Heart left ventricle (tissue), 16 donors: ENCODE results near the gene F5. TPM values are rescaled to one million over a fixed set of nuclear protein-coding genes. Genes with fewer than 3 reads are reported as not detected.

Experiments
- ATAC-seq, 4 donors: fragments of 200-7000 bp; cut with Tn5 transposase; one replicate each; pipeline ENCODE4 v1.9.1; 2020 to 2022; ENCODE audit warnings: moderate library complexity in 4 of 4, mild to moderate bottlenecking in 3 of 4, moderate number of reproducible peaks in 1 of 4
- DNase-seq, 5 donors: peaks; one replicate each; pipeline ENCODE4 v3.0.0-alpha.2; 2020
- H3K27ac ChIP-seq, 12 donors: fragments of 200-600 bp; sonication (generic) in 4 of 12; one replicate each; pipeline versions ENCODE4 v1.5.0 to v1.8.0; 2016 to 2022; ENCODE audit warnings: mild to moderate bottlenecking in 2 of 12
- H3K27me3 ChIP-seq, 9 donors: fragments of 200-600 bp; sonication (generic) in 2 of 9; one replicate each; pipeline versions ENCODE4 v1.5.1 to v1.8.0; 2016 to 2022; ENCODE audit warnings: mild to moderate bottlenecking in 3 of 9
- H3K36me3 ChIP-seq, 9 donors: fragments of 200-600 bp; sonication (generic) in 2 of 9; one replicate each; pipeline versions ENCODE4 v1.5.0 to v1.8.0; 2018 to 2022; ENCODE audit warnings: mild to moderate bottlenecking in 2 of 9
- H3K4me1 ChIP-seq, 12 donors: fragments of 200-600 bp; sonication (generic) in 4 of 12; one replicate each; pipeline versions ENCODE4 v1.5.0 to v1.8.0; 2016 to 2022; ENCODE audit warnings: mild to moderate bottlenecking in 3 of 12
- H3K4me3 ChIP-seq, 12 donors: fragments of 200-600 bp; sonication (generic) in 4 of 12; one replicate each; pipeline versions ENCODE4 v1.5.0 to v1.8.0; 2017 to 2022; ENCODE audit warnings: mild to moderate bottlenecking in 9 of 12, moderate library complexity in 4 of 12
- H3K9me3 ChIP-seq, 12 donors: fragments of 200-600 bp; sonication (generic) in 4 of 12; one replicate each; pipeline versions ENCODE4 v1.5.0 to v1.8.0; 2016 to 2022; ENCODE audit warnings: mild to moderate bottlenecking in 1 of 12
- POLR2A ChIP-seq, 2 donors: fragments of 450-650 bp; IDR thresholded peaks; one replicate each; pipeline ENCODE4 v1.6.1; 2017; ENCODE audit warnings: antibody characterized with exemption in 2 of 2, mild to moderate bottlenecking in 2 of 2, moderate library complexity in 2 of 2
- WGBS, 4 donors: extraction: QIAGEN DNeasy Blood & Tissue Kit in 2 of 4; methylation state at CpG; one replicate each; pipeline versions ENCODE4 v1.1.5 to v1.1.7; 2013 to 2018; 5-methylcytosine and 5-hydroxymethylcytosine counted together
- intact Hi-C, 10 donors: fragments of 100-400 bp; cut with DNase I; formaldehyde crosslinking; loops; one replicate each; pipeline versions ENCODE4 v1.11.1 to v1.14.2; 2022
- polyA plus RNA-seq, 2 donors: library from polyadenylated mRNA; stranded (reverse); fragments of 200-250 nt; gene quantifications; one replicate each; pipeline ENCODE4 v1.2.3, GENCODE V29; 2013
- total RNA-seq, 9 donors: library from RNA; depleted of rRNA in 2 of 9; stranded (reverse); fragments of >200 nt in 2 of 9; fragmentation: NEBNext Ultra II Directional in 3 of 9; extraction: Animal tissue kit (Norgen Biotek cat#: 25700) in 3 of 9; gene quantifications; one replicate each; pipeline versions ENCODE4 v1.1.0 to v1.2.4, GENCODE V29; 2016 to 2023
- TF ChIP-seq, protein P1 (sequence below), 12 donors: fragments of 200-600 bp; sonication (generic) in 4 of 12; IDR thresholded peaks; one replicate each; pipeline versions ENCODE4 v1.5.0 to v1.8.0; 2018 to 2022; ENCODE audit warnings: antibody characterized with exemption in 12 of 12, mild to moderate bottlenecking in 5 of 12
- donor health status: ischemic (EF 13 %, LVEDD 7.1; RV severe dilation, severe dysfunction).
- donor health status: healthy with polysubstance abuse.
- donor health status: DM: no; HTN: yes; CAD: no.
- donor health status: DM: no; HTN: no; CAD: no.
- donor health status: ischemic (EF 25% LVEDD 6.9; RV normal size, moderate dysfunction).
- donor health status: ischemic (EF 25% LVEDD 5.7; RV mildly dilated, moderate dysfunction).
- donor health status: healthy.
- donor health status: DM: yes; HTN: yes; CAD: no.
- donor health status: ischemic (EF 35%, LVEDD 5.7; RV mildly dilated, moderate dysfunction).
- donor health status: nonischemic (EF 11% LVEDD 7.7; RV severe dilation, severe dysfunction).
- donor health status: DM: yes; HTN: yes; CAD: no.
- donor health status: PGD.
- donor health status: ischemic (EF 29% LVEDD 5.4; RV normal size, mild dysfunction).
- donor health status: nonischemic (EF 23%, LVEDD 6.1; RV moderate dilation, normal function).

F5 gene
- total and polyA plus RNA-seq, 11 donors: 0.93 to 43.3 (median 18.0) TPM

DNA sequence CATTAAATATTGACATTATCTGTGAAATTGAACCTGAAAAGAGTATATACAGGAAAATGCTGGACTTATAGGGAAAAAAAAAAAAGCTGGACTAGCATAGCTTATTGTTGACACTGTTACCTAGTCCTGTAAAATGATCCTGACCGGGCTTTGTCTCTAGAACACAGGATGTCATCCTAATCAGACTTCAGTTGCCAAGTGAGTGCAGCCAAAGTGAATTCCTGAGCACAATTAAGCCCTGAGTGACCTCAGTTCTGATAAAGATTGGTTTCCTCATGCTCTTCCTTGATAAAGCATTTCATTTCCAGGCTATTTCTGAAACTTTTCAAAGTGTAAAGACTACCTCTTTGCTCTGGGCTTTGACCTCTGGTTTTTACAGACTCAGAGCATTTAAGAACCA is 23.8 kb upstream of the F5 start:
- Histone ChIP-seq H3K9me3 (no peaks in the 10 kb centered on the region), H3K36me3 (no peaks in the 10 kb centered on the region), H3K4me1 (peaks cover 0 to 19% (median 5%) of the 10 kb centered on the region in 12 donors), H3K27me3 (peaks cover 0 to 6% (median 0%) of the 10 kb centered on the region in 9 donors), H3K4me3 (no peak overlapping the region), H3K27ac (peak overlapping the region in 2 of 12 donors; percentile 27 to 37)
- TF ChIP-seq, protein P1, sequence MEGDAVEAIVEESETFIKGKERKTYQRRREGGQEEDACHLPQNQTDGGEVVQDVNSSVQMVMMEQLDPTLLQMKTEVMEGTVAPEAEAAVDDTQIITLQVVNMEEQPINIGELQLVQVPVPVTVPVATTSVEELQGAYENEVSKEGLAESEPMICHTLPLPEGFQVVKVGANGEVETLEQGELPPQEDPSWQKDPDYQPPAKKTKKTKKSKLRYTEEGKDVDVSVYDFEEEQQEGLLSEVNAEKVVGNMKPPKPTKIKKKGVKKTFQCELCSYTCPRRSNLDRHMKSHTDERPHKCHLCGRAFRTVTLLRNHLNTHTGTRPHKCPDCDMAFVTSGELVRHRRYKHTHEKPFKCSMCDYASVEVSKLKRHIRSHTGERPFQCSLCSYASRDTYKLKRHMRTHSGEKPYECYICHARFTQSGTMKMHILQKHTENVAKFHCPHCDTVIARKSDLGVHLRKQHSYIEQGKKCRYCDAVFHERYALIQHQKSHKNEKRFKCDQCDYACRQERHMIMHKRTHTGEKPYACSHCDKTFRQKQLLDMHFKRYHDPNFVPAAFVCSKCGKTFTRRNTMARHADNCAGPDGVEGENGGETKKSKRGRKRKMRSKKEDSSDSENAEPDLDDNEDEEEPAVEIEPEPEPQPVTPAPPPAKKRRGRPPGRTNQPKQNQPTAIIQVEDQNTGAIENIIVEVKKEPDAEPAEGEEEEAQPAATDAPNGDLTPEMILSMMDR (IDR thresholded peaks at IDR 0.05): no peak
- TF ChIP-seq POLR2A (IDR thresholded peaks at IDR 0.05): no peak
- DNase-seq (peak in 1 of 5 donors; percentile 28), ATAC-seq (peak; percentile 69 to 95 (median 88))
- WGBS, 4 donors: 6 to 15% (median 8%) methylated on average over 1 of the region's 1 CpG
- intact Hi-C loops: no loop called here

DNA sequence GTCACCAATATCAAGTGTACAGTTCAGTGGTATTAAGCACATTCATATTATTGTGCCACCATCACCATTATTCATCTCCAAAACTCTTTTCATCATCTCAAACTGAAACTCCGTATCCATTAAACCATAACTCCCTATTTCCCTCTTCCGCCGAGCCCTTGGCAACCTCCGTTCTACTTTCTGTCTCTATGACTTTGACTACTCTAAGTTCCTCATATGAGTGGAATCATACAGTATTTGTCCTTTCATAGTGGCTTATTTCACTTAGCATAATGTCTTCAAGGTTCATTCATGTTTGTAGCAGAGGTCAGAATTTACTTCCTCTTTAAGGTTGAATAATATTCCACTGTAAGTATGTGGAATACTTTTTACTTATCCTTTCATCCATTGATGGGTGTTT is 21.9 kb upstream of the F5 start:
- no peak for DNase-seq
- 94 to 99% (median 95%) methylated on average over 4 of the region's 4 CpGs for WGBS, 4 donors

DNA sequence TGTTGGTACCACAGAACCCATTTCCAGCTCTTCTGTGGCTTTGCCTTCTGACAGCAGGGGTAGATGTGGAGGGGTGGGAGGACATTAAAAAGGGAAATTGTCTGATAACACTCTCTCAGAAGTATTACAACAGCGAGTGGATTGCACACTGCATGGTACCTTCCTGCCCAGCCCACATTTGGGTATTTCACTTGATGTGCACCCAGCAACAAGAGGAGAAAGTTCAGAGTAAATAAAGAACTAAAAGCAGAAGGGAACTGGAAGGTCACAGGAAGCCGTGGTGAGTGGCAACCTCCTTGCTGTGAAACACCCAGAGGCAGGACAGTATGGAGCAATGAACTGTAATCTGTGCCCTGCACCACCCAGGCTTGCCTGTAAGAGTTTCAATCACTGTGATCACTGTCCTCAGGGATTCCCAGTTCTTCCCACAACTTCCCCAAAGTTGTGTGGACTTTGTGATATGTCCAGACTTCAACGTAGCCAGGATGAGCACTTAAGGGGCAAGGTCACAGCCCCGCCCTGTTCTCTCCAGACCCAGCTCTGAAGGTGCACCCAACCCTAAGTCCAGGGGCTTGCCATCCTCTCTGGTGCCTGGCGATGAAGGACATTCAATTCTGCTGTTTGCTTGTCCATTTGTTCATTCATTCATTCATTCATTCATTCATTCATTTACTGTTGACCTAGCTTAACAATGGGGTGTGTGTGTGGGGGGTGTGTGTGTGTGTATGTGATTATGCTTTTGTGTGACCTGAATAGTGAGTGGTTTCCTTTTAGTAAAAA is 18.7 kb upstream of the F5 start:
- DNase-seq (peak in 3 of 5 donors; percentile 19 to 34 (median 29)), ATAC-seq (peak; percentile 42 to 88 (median 53))
- Histone ChIP-seq H3K27ac (peak overlapping the region in 1 of 12 donors; percentile 54), H3K4me1 (peaks cover 0 to 24% (median 4%) of the 10 kb centered on the region in 12 donors), H3K36me3 (no peaks in the 10 kb centered on the region), H3K9me3 (no peaks in the 10 kb centered on the region), H3K4me3 (no peak overlapping the region), H3K27me3 (no peaks in the 10 kb centered on the region)
- intact Hi-C loops: loop anchor here in 8 of 10 donors (5.0 kb wide), 3 partner anchors 92 to 202 kb away; partner anchors contain the start of gene SELL (in 3 of the 8)
- TF ChIP-seq, protein P1 (IDR thresholded peaks at IDR 0.05): no peak
- no peak for TF ChIP-seq POLR2A (IDR thresholded peaks at IDR 0.05)
- 62 to 68% (median 64%) methylated on average over 5 of the region's 5 CpGs for WGBS, 4 donors

More for the DNA sequence above, 21.9 kb upstream of the F5 start:
- Histone ChIP-seq H3K4me1 (peaks cover 0 to 32% (median 5%) of the 10 kb centered on the region in 12 donors), H3K9me3 (no peaks in the 10 kb centered on the region), H3K4me3 (no peak overlapping the region), H3K36me3 (no peaks in the 10 kb centered on the region), H3K27me3 (no peaks in the 10 kb centered on the region), H3K27ac (no peak overlapping the region)
- TF ChIP-seq, protein P1 (IDR thresholded peaks at IDR 0.05): no peak
- no peak for TF ChIP-seq POLR2A (IDR thresholded peaks at IDR 0.05)
- ATAC-seq: no peak
- intact Hi-C loops: no loop called here

DNA sequence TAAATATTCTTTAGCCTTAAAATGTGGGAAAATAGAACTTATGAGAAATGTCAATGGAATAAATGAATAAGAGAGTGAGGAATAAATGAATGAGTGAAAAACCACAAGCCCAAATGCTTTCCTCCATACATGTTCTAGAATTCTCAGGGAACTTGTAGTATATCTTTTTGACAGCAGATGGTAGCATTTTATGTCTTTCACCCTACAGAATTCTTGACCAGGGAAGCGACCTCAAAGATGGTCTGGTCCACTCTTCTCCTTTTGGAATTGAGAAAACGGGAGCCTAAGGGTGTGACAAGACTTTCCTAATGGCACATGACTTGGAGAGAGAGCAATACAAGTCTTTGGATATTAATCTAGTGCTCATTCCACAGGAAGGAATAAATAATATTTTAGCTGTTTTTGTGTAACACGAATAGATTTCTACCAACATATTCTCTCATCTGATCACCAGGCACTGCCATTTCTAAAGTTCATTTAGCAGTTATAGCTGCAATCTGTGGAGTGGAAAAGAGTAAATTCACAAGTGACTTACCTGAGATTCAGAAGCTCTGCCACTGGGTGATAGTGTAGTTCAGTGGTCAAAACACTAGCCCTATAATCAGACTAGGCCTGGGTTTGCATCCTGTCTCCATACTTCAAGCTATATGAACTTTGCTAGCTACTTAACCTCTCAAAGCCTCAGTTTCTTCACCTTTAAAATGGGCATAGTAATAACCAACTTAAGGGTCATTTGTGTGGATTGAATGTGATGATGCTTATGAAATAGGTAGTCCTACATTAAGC is 15.0 kb upstream of the F5 start:
- 36 to 39% (median 36%) methylated on average over 3 of the region's 3 CpGs for WGBS, 4 donors
- H3K9me3 ChIP-seq: no peaks in the 10 kb centered on the region
- H3K4me1 ChIP-seq: peaks cover 0 to 22% (median 0%) of the 10 kb centered on the region in 12 donors
- peak in 1 of 4 donors; percentile 54 for ATAC-seq
- no peak for DNase-seq
- intact Hi-C loops: loop anchor here (1.0 to 5.0 kb wide), 8 partner anchors 96 to 208 kb away; partner anchors contain the start of gene SELL (in 5 of the 10)
- H3K4me3 ChIP-seq: no peak overlapping the region
- no peaks in the 10 kb centered on the region for H3K36me3 ChIP-seq
- TF ChIP-seq, protein P1 (IDR thresholded peaks at IDR 0.05): peak; percentile 29 to 60 (median 47)
- no peak for TF ChIP-seq POLR2A (IDR thresholded peaks at IDR 0.05)
- no peak overlapping the region for H3K27ac ChIP-seq
- peaks cover 0 to 8% (median 0%) of the 10 kb centered on the region in 9 donors for H3K27me3 ChIP-seq
